B cell (primary cell): ENCODE results near the gene PLAAT1. TPM values are rescaled to one million over a fixed set of nuclear protein-coding genes. Genes with fewer than 3 reads are reported as not detected.

ENCODE experiments used
- ATAC-seq: fragments of 200-7000 bp; cut with Tn5 transposase; one replicate; pipeline ENCODE4 v1.10.0; 2021; ENCODE audit warnings: low read depth, mild to moderate bottlenecking, moderate number of reproducible peaks, moderate library complexity
- CTCF ChIA-PET: fragments of 350-600 bp; sonication (Branson Sonifier 250); formaldehyde crosslinking; loops from one replicate; lab custom pipeline; 2021; ENCODE audit warnings: antibody characterized with exemption, inconsistent platforms; lab: Charles Lee
- POLR2A ChIA-PET: fragments of 350-600 bp; sonication (Branson Sonifier 250); formaldehyde crosslinking; loops from one replicate; lab custom pipeline; 2021; ENCODE audit warnings: antibody characterized with exemption; lab: Charles Lee
- DNase-seq: peaks from one replicate; pipeline ENCODE4 v3.0.0; 2013
- H2AFZ ChIP-seq: 2 replicates; pipeline ENCODE4 v1.6.1; 2012; ENCODE audit warnings: mild to moderate bottlenecking, low read depth, low read length; ENCODE audit not compliant: insufficient read depth, poor library complexity, severe bottlenecking
- H3K27ac ChIP-seq, 2 donors: 1 replicate in 1 of 2; 2 replicates in 1 of 2; pipeline ENCODE4 v1.5.1; 2012 to 2013; ENCODE audit warnings: low read length in 2 of 2, mild to moderate bottlenecking in 2 of 2, moderate library complexity in 1 of 2
- H3K27me3 ChIP-seq, 4 experiments: fragments of 200-600 bp in 1 of 4; sonication (generic) in 1 of 4; replicated peaks in 1 of 4; 1 replicate in 2 of 4; 2 replicates in 2 of 4; pipeline versions ENCODE4 v1.6.1 to v1.7.0; 2013 to 2016; ENCODE audit warnings: low read length in 3 of 4, mild to moderate bottlenecking in 2 of 4, mixed read lengths in 1 of 4, moderate library complexity in 1 of 4; ENCODE audit not compliant: insufficient read depth in 4 of 4, control insufficient read depth in 3 of 4; ENCODE audit errors: control extremely low read depth in 1 of 4
- H3K36me3 ChIP-seq, 2 experiments: replicated peaks in 1 of 2; 1 replicate in 1 of 2; 2 replicates in 1 of 2; pipeline versions ENCODE4 v1.6.1 to v1.7.1; 2013; ENCODE audit warnings: low read length in 1 of 2; ENCODE audit not compliant: insufficient read depth in 2 of 2, control insufficient read depth in 1 of 2; ENCODE audit errors: control extremely low read depth in 1 of 2, extremely low read depth in 1 of 2
- H3K4me1 ChIP-seq, 2 donors: fragments of 200-600 bp in 1 of 2; sonication (generic) in 1 of 2; 1 replicate in 1 of 2; 2 replicates in 1 of 2; pipeline versions ENCODE4 v1.5.1 to v1.6.1; 2013 to 2017; ENCODE audit warnings: low read length in 2 of 2; ENCODE audit not compliant: control insufficient read depth in 2 of 2, insufficient read depth in 2 of 2
- H3K4me2 ChIP-seq: replicated peaks from 2 replicates; pipeline ENCODE3; 2012; ENCODE audit warnings: mild to moderate bottlenecking, low read depth, low read length; ENCODE audit not compliant: poor library complexity, severe bottlenecking
- H3K4me3 ChIP-seq, 5 experiments: fragments of 200-600 bp in 1 of 5; sonication (generic) in 1 of 5; 1 replicate in 3 of 5; 2 replicates in 2 of 5; pipeline versions ENCODE4 v1.5.1 to v1.7.0; 2011 to 2016; ENCODE audit warnings: low read length in 4 of 5, mild to moderate bottlenecking in 4 of 5, low read depth in 2 of 5, control low read depth in 1 of 5, moderate library complexity in 1 of 5; ENCODE audit not compliant: insufficient read depth in 1 of 5; ENCODE audit errors: control extremely low read depth in 1 of 5, extremely low read depth in 1 of 5
- H3K79me2 ChIP-seq: fragments of 200-600 bp; sonication (generic); one replicate; pipeline ENCODE4 v1.6.0; 2016; ENCODE audit warnings: low read length; ENCODE audit not compliant: control insufficient read depth, insufficient read depth
- H3K9ac ChIP-seq: fragments of 200-600 bp; sonication (generic); 2 replicates; pipeline ENCODE4 v1.6.1; 2017; ENCODE audit warnings: mild to moderate bottlenecking, low read length, moderate library complexity
- H3K9me3 ChIP-seq, 3 donors: one replicate each; pipeline versions ENCODE4 v1.6.1 to v1.7.1; 2013; ENCODE audit warnings: low read length in 2 of 3; ENCODE audit not compliant: control insufficient read depth in 2 of 3, insufficient read depth in 1 of 3; ENCODE audit errors: control extremely low read depth in 1 of 3
- H4K20me1 ChIP-seq: 2 replicates; pipeline ENCODE4 v1.6.0; 2012; ENCODE audit warnings: mild to moderate bottlenecking, low read length; ENCODE audit not compliant: insufficient read depth, control insufficient read depth, poor library complexity, severe bottlenecking
- H3K27ac Mint-ChIP-seq: one replicate; pipeline ENCODE4 v1.8.0; 2021; ENCODE audit warnings: mixed read lengths
- H3K27me3 Mint-ChIP-seq: one replicate; pipeline ENCODE4 v1.8.0; 2021; ENCODE audit warnings: mixed read lengths
- H3K4me1 Mint-ChIP-seq: one replicate; pipeline ENCODE4 v1.8.0; 2021; ENCODE audit warnings: mixed read lengths
- H3K4me3 Mint-ChIP-seq: one replicate; pipeline ENCODE4 v1.8.0; 2021; ENCODE audit warnings: mixed read lengths
- H3K9me3 Mint-ChIP-seq: one replicate; pipeline ENCODE4 v1.8.0; 2022; ENCODE audit warnings: mixed read lengths; ENCODE audit not compliant: insufficient read depth
- CTCF ChIP-seq: fragments of 200-600 bp; IDR thresholded peaks from one replicate; pipeline ENCODE4 v1.8.0; 2022; ENCODE audit warnings: antibody characterized with exemption, mild to moderate bottlenecking
- EZH2 ChIP-seq: IDR thresholded peaks from 2 replicates; pipeline ENCODE4 v1.6.1; 2012; ENCODE audit warnings: borderline replicate concordance, low read depth, mild to moderate bottlenecking, moderate library complexity, low read length; ENCODE audit not compliant: insufficient read depth, poor library complexity, severe bottlenecking
- WGBS: methylation state at CpG from one replicate; pipeline ENCODE4 v1.1.5; 2013; ENCODE audit warnings: missing lambda C conversion rate; ENCODE audit not compliant: insufficient coverage; 5-methylcytosine and 5-hydroxymethylcytosine counted together
- intact Hi-C: fragments of 100-400 bp; cut with micrococcal nuclease; formaldehyde crosslinking; loops from one replicate; pipeline ENCODE4 v1.10.0; 2022
- polyA plus RNA-seq: library from polyadenylated mRNA; depleted of rRNA; stranded (reverse); fragments of >200 nt; gene quantifications from 2 replicates; pipeline ENCODE4 v1.2.3, GENCODE V29; 2012
- total RNA-seq, 2 donors: library from RNA; stranded (reverse); fragments of 120-200 nt in 1 of 2; gene quantifications; 1 replicate in 1 of 2; 2 replicates in 1 of 2; pipeline versions ENCODE4 v1.2.3 to v1.2.4, GENCODE V29; 2013 to 2022

The PLAAT1 gene
- total and polyA plus RNA-seq, 2 donors (not counting 1 experiment from before 2014, with no cell fraction given) = not detected

- intact Hi-C loops = no loop called here
- H3K4me3 Mint-ChIP-seq = no peak overlapping the region
- H3K27me3 ChIP-seq = peaks cover 0 to 2% (median 0%) of the 10 kb centered on the region in 4 experiments
Observed at GRCh38 chr3:193317682-193318300, 76.8 kb downstream of the PLAAT1 start.

More at GRCh38 chr3:193317682-193318300, 76.8 kb downstream of the PLAAT1 start:
- TF ChIP-seq CTCF (no peak), EZH2 (no peak)
- Histone ChIP-seq H4K20me1 (no peaks in the 10 kb centered on the region), H3K79me2 (no peaks in the 10 kb centered on the region), H3K36me3 (no peaks in the 10 kb centered on the region), H3K4me2 (no peak overlapping the region), H3K9ac (no peak overlapping the region), H3K4me3 (no peak overlapping the region), H2AFZ (no peak overlapping the region), H3K4me1 (no peaks in the 10 kb centered on the region), H3K9me3 (no peaks in the 10 kb centered on the region), H3K27ac (no peak overlapping the region)
- ATAC-seq (no peak), DNase-seq (no peak)
- CTCF ChIA-PET = no interaction called here
- Mint-ChIP-seq H3K9me3 (no peaks in the 10 kb centered on the region), H3K27ac (no peak overlapping the region), H3K4me1 (no peaks in the 10 kb centered on the region), H3K27me3 (peaks cover 10% of the 10 kb centered on the region)
- WGBS = no CpG with 5 or more reads among the region's 2 CpGs
- POLR2A ChIA-PET = no interaction called here

Other genes with a start within 250 kb of the PLAAT1 start
- 0.12 TPM in 1 of 2 replicates, not detected in the other for gene ATP13A5, start 137.5 kb downstream of the PLAAT1 start, total RNA-seq
- not detected in 2 replicates for gene ATP13A5, start 137.5 kb downstream of the PLAAT1 start, polyA plus RNA-seq